WTC11 (cell line): Measurements from ENCODE around the gene CATSPERE. TPM values are rescaled to one million over a fixed set of nuclear protein-coding genes. Genes with fewer than 3 reads are reported as not detected.

ENCODE experiments used
- ATAC-seq: fragments of 200-7000 bp; cut with Tn5 transposase; 2 replicates; pipeline ENCODE4 v1.10.0; 2021; ENCODE audit warnings: mild to moderate bottlenecking, moderate library complexity
- CTCF ChIA-PET: fragments of 300-600 bp; sonication (Branson Sonifier 250); formaldehyde crosslinking; loops from one replicate; lab custom pipeline; 2021; ENCODE audit warnings: antibody characterized with exemption; lab: Charles Lee
- POLR2A ChIA-PET: fragments of 350-600 bp; sonication (Branson Sonifier 250); formaldehyde crosslinking; loops from one replicate; lab custom pipeline; 2021; ENCODE audit warnings: antibody characterized with exemption; lab: Charles Lee
- DNase-seq: peaks from one replicate; pipeline ENCODE4 v3.0.0; 2021; ENCODE audit warnings: low spot score
- H3K27ac Mint-ChIP-seq: 2 replicates; pipeline ENCODE4 v1.8.0; 2021; ENCODE audit warnings: mixed read lengths
- H3K27me3 Mint-ChIP-seq: 2 replicates; pipeline ENCODE4 v1.8.0; 2021; ENCODE audit warnings: low read depth, mild to moderate bottlenecking, moderate library complexity, mixed read lengths
- H3K36me3 Mint-ChIP-seq: 2 replicates; pipeline ENCODE4 v1.8.0; 2021; ENCODE audit warnings: mixed read lengths
- H3K4me1 Mint-ChIP-seq: 2 replicates; pipeline ENCODE4 v1.8.0; 2022; ENCODE audit warnings: mixed read lengths
- H3K4me3 Mint-ChIP-seq: 2 replicates; pipeline ENCODE4 v1.8.0; 2021; ENCODE audit warnings: mild to moderate bottlenecking, moderate library complexity, mixed read lengths
- H3K9me3 Mint-ChIP-seq: 2 replicates; pipeline ENCODE4 v1.8.0; 2021; ENCODE audit warnings: mixed read lengths
- CBFB ChIP-seq: sonication (generic); formaldehyde crosslinking; IDR thresholded peaks from 2 replicates; pipeline ENCODE4 v1.8.1; 2022; ENCODE audit warnings: mild to moderate bottlenecking, low read depth, missing genetic modification reagents
- GTF2I ChIP-seq: fragments of 250-450 bp; sonication (Bioruptor Pico); conservative IDR thresholded peaks from 2 replicates; pipeline ENCODE4 v1.4.0; 2021; ENCODE audit warnings: mild to moderate bottlenecking
- JUN ChIP-seq: sonication (generic); formaldehyde crosslinking; IDR thresholded peaks from 2 replicates; pipeline ENCODE4 v1.8.0; 2023; ENCODE audit warnings: mild to moderate bottlenecking, missing genetic modification reagents
- NR2C2 ChIP-seq: sonication (generic); formaldehyde crosslinking; IDR thresholded peaks from 2 replicates; pipeline ENCODE4 v1.8.0; 2022; ENCODE audit warnings: mild to moderate bottlenecking, missing genetic modification reagents
- PRRX2 ChIP-seq: fragments of 250-450 bp; sonication (Bioruptor Pico); IDR thresholded peaks from 2 replicates; pipeline ENCODE4 v1.8.0; 2021; ENCODE audit warnings: mild to moderate bottlenecking
- TP53 ChIP-seq: sonication (generic); formaldehyde crosslinking; IDR thresholded peaks from 2 replicates; pipeline ENCODE4 v1.8.1; 2023; ENCODE audit warnings: mild to moderate bottlenecking, missing genetic modification reagents
- ZBTB21 ChIP-seq: sonication (generic); formaldehyde crosslinking; IDR thresholded peaks from 2 replicates; pipeline ENCODE4 v1.8.1; 2023; ENCODE audit warnings: mild to moderate bottlenecking, missing genetic modification reagents, borderline replicate concordance
- ZNF138 ChIP-seq: sonication (generic); formaldehyde crosslinking; conservative IDR thresholded peaks from 2 replicates; pipeline ENCODE4 v1.8.1; 2022; ENCODE audit warnings: mild to moderate bottlenecking, moderate library complexity, missing genetic modification reagents
- ZNF219 ChIP-seq: sonication (generic); formaldehyde crosslinking; IDR thresholded peaks from 2 replicates; pipeline ENCODE4 v1.8.0; 2023; ENCODE audit warnings: missing genetic modification reagents, mild to moderate bottlenecking, borderline replicate concordance
- total RNA-seq: library from RNA; stranded (reverse); gene quantifications from 3 replicates; pipeline ENCODE4 v1.2.3, GENCODE V29; 2021
- TF ChIP-seq, protein P1 (sequence below): sonication (generic); formaldehyde crosslinking; IDR thresholded peaks from 2 replicates; pipeline ENCODE4 v1.8.1; 2022; ENCODE audit warnings: low read depth, mild to moderate bottlenecking, moderate library complexity, missing genetic modification reagents, borderline replicate concordance
- TF ChIP-seq, protein P2 (sequence below): sonication (generic); formaldehyde crosslinking; IDR thresholded peaks from 2 replicates; pipeline ENCODE4 v1.8.0; 2022; ENCODE audit warnings: mild to moderate bottlenecking, missing genetic modification reagents
- TF ChIP-seq, protein P3 (sequence below): fragments of 250-450 bp; sonication (Bioruptor Pico); IDR thresholded peaks from 2 replicates; pipeline ENCODE4 v1.9.0; 2021; ENCODE audit warnings: mild to moderate bottlenecking, borderline replicate concordance
- TF ChIP-seq, protein P4 (sequence below): fragments of 200-600 bp; IDR thresholded peaks from 2 replicates; pipeline ENCODE4 v1.8.0; 2022; ENCODE audit warnings: antibody characterized with exemption
- TF ChIP-seq, protein P5 (sequence below): sonication (generic); formaldehyde crosslinking; IDR thresholded peaks from 2 replicates; pipeline ENCODE4 v1.8.1; 2023; ENCODE audit warnings: mild to moderate bottlenecking, moderate library complexity, missing genetic modification reagents
- TF ChIP-seq, protein P6 (sequence below): sonication (generic); formaldehyde crosslinking; IDR thresholded peaks from 2 replicates; pipeline ENCODE4 v1.8.0; 2023; ENCODE audit warnings: missing genetic modification reagents, mild to moderate bottlenecking, borderline replicate concordance

CATSPERE gene
- total RNA-seq, 1 experiment from 2014 or later, result 0.66 TPM

DNA sequence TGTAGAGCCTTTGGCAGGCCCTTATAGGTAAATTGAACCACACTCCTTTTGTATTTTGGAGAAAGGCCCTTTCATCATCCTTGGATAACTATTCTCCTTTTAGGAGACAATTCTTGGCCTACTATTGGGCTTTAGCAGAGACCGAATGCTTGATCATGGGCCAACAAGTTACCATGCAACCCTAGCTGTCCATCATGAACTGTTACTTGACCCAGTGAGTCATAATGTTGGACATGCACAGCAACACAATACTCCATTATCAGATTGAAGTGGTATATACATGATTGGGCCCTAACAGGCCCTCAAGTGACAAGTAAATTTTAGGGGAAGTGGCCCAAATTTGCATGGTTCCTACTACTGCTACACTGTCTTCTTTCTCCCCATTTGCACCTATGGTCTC is 84.4 kb downstream of the CATSPERE start (continued):
- TF ChIP-seq, protein P1, sequence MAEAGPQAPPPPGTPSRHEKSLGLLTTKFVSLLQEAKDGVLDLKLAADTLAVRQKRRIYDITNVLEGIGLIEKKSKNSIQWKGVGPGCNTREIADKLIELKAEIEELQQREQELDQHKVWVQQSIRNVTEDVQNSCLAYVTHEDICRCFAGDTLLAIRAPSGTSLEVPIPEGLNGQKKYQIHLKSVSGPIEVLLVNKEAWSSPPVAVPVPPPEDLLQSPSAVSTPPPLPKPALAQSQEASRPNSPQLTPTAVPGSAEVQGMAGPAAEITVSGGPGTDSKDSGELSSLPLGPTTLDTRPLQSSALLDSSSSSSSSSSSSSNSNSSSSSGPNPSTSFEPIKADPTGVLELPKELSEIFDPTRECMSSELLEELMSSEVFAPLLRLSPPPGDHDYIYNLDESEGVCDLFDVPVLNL (CRISPR knock-in tag), result no peak
- no peak for TF ChIP-seq ZBTB21
- TF ChIP-seq, protein P2, sequence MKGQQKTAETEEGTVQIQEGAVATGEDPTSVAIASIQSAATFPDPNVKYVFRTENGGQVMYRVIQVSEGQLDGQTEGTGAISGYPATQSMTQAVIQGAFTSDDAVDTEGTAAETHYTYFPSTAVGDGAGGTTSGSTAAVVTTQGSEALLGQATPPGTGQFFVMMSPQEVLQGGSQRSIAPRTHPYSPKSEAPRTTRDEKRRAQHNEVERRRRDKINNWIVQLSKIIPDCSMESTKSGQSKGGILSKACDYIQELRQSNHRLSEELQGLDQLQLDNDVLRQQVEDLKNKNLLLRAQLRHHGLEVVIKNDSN (CRISPR knock-in tag), result no peak
- TF ChIP-seq NR2C2, result no peak

DNA sequence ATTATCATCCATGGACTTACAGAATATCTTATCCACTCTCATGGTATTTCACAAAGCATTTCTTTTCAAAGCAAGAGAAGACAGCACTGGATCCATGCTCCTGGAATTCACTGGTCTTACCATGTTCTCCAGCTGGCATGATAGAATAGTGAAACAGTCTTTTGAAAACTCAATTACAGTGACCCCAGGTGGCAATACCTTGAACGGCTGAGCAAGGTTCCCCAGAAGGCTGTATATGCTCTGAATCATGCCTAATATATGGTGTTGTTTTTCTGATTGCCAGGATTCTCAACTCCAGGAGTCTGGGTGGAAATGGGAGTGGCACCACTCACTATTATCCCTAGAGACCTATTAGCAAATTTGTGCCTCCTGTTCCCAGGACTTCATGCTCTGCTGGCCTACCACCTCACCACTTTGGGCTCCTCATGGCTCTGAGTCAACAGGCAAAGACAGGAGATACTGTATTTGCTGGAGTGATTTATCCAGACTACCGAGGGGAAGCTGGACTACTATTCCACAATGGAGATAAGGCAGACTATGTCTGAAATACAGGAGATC is 87.6 kb downstream of the CATSPERE start:
- peak; percentile 72 for ATAC-seq
- Mint-ChIP-seq H3K4me3 (no peak overlapping the region), H3K27me3 (no peaks in the 10 kb centered on the region; the same call in 1 of the 2 replicates), H3K4me1 (peaks cover 6% of the 10 kb centered on the region), H3K36me3 (peaks cover 4% of the 10 kb centered on the region), H3K9me3 (peaks cover 25% of the 10 kb centered on the region), H3K27ac (no peak overlapping the region)
- CTCF ChIA-PET, result no interaction called here
- POLR2A ChIA-PET, result no interaction called here
- no peak for TF ChIP-seq JUN (CRISPR knock-in tag)
- TF ChIP-seq, protein P3, sequence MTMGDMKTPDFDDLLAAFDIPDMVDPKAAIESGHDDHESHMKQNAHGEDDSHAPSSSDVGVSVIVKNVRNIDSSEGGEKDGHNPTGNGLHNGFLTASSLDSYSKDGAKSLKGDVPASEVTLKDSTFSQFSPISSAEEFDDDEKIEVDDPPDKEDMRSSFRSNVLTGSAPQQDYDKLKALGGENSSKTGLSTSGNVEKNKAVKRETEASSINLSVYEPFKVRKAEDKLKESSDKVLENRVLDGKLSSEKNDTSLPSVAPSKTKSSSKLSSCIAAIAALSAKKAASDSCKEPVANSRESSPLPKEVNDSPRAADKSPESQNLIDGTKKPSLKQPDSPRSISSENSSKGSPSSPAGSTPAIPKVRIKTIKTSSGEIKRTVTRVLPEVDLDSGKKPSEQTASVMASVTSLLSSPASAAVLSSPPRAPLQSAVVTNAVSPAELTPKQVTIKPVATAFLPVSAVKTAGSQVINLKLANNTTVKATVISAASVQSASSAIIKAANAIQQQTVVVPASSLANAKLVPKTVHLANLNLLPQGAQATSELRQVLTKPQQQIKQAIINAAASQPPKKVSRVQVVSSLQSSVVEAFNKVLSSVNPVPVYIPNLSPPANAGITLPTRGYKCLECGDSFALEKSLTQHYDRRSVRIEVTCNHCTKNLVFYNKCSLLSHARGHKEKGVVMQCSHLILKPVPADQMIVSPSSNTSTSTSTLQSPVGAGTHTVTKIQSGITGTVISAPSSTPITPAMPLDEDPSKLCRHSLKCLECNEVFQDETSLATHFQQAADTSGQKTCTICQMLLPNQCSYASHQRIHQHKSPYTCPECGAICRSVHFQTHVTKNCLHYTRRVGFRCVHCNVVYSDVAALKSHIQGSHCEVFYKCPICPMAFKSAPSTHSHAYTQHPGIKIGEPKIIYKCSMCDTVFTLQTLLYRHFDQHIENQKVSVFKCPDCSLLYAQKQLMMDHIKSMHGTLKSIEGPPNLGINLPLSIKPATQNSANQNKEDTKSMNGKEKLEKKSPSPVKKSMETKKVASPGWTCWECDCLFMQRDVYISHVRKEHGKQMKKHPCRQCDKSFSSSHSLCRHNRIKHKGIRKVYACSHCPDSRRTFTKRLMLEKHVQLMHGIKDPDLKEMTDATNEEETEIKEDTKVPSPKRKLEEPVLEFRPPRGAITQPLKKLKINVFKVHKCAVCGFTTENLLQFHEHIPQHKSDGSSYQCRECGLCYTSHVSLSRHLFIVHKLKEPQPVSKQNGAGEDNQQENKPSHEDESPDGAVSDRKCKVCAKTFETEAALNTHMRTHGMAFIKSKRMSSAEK (CRISPR knock-in tag), result no peak
- TF ChIP-seq, protein P4, sequence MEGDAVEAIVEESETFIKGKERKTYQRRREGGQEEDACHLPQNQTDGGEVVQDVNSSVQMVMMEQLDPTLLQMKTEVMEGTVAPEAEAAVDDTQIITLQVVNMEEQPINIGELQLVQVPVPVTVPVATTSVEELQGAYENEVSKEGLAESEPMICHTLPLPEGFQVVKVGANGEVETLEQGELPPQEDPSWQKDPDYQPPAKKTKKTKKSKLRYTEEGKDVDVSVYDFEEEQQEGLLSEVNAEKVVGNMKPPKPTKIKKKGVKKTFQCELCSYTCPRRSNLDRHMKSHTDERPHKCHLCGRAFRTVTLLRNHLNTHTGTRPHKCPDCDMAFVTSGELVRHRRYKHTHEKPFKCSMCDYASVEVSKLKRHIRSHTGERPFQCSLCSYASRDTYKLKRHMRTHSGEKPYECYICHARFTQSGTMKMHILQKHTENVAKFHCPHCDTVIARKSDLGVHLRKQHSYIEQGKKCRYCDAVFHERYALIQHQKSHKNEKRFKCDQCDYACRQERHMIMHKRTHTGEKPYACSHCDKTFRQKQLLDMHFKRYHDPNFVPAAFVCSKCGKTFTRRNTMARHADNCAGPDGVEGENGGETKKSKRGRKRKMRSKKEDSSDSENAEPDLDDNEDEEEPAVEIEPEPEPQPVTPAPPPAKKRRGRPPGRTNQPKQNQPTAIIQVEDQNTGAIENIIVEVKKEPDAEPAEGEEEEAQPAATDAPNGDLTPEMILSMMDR, result no peak
- no peak for TF ChIP-seq ZNF138 (CRISPR knock-in tag)
- no peak for TF ChIP-seq GTF2I (CRISPR knock-in tag)
- TF ChIP-seq CBFB (CRISPR knock-in tag), result no peak
- TF ChIP-seq, protein P5, sequence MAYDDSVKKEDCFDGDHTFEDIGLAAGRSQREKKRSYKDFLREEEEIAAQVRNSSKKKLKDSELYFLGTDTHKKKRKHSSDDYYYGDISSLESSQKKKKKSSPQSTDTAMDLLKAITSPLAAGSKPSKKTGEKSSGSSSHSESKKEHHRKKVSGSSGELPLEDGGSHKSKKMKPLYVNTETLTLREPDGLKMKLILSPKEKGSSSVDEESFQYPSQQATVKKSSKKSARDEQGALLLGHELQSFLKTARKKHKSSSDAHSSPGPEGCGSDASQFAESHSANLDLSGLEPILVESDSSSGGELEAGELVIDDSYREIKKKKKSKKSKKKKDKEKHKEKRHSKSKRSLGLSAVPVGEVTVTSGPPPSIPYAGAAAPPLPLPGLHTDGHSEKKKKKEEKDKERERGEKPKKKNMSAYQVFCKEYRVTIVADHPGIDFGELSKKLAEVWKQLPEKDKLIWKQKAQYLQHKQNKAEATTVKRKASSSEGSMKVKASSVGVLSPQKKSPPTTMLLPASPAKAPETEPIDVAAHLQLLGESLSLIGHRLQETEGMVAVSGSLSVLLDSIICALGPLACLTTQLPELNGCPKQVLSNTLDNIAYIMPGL (CRISPR knock-in tag), result no peak
- TF ChIP-seq PRRX2 (CRISPR knock-in tag), result no peak
- TF ChIP-seq, protein P2 (CRISPR knock-in tag), result no peak
- TF ChIP-seq TP53, result no peak
- no peak for TF ChIP-seq ZNF219 (CRISPR knock-in tag)
- TF ChIP-seq, protein P6, sequence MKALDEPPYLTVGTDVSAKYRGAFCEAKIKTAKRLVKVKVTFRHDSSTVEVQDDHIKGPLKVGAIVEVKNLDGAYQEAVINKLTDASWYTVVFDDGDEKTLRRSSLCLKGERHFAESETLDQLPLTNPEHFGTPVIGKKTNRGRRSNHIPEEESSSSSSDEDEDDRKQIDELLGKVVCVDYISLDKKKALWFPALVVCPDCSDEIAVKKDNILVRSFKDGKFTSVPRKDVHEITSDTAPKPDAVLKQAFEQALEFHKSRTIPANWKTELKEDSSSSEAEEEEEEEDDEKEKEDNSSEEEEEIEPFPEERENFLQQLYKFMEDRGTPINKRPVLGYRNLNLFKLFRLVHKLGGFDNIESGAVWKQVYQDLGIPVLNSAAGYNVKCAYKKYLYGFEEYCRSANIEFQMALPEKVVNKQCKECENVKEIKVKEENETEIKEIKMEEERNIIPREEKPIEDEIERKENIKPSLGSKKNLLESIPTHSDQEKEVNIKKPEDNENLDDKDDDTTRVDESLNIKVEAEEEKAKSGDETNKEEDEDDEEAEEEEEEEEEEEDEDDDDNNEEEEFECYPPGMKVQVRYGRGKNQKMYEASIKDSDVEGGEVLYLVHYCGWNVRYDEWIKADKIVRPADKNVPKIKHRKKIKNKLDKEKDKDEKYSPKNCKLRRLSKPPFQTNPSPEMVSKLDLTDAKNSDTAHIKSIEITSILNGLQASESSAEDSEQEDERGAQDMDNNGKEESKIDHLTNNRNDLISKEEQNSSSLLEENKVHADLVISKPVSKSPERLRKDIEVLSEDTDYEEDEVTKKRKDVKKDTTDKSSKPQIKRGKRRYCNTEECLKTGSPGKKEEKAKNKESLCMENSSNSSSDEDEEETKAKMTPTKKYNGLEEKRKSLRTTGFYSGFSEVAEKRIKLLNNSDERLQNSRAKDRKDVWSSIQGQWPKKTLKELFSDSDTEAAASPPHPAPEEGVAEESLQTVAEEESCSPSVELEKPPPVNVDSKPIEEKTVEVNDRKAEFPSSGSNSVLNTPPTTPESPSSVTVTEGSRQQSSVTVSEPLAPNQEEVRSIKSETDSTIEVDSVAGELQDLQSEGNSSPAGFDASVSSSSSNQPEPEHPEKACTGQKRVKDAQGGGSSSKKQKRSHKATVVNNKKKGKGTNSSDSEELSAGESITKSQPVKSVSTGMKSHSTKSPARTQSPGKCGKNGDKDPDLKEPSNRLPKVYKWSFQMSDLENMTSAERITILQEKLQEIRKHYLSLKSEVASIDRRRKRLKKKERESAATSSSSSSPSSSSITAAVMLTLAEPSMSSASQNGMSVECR (CRISPR knock-in tag), result no peak
- TF ChIP-seq, all 79 proteins: peak for 0
- no peak for DNase-seq
